ENCODE measurements around the gene SLC6A6.

SLC6A6 gene

DNA sequence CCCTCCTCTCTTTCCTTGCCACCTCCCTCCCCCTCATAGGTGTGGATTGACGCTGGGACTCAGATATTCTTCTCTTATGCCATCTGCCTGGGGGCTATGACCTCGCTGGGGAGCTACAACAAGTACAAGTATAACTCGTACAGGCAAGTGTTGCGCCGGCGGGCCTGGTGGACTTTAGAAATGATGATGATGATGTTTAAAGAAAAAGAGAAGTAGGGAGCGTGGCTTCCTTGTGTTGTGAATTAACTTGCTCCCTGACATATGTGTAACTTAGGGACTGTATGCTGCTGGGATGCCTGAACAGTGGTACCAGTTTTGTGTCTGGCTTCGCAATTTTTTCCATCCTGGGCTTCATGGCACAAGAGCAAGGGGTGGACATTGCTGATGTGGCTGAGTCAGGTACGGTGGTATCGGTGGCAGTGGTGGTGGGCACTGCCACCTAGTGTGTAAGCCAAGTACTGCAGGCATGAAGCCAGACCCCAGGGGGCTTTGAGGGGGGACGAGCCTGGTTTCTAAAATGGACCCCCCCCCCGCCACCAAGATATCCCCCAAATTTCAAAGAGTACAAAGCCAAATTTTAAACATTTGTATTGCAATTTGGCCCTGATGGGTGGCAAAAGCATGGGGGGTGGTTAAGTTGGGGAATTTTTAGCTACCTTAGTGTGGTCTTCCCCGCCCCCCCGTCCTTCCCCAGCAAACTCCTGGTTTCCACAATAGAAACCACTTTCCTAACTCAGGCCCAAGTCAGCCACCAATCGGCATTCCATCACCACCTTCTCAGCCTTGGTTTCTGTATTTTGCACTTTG is 65.6 kb downstream of the SLC6A6 start:
- no peak overlapping the region for H3K4me3 ChIP-seq (ENCODE audit: low read depth, low read length)
- TF ChIP-seq CTCF (IDR thresholded peaks at IDR 0.05; ENCODE audit: borderline replicate concordance, insufficient read depth, low read depth, low read length), result peak; percentile 86

DNA sequence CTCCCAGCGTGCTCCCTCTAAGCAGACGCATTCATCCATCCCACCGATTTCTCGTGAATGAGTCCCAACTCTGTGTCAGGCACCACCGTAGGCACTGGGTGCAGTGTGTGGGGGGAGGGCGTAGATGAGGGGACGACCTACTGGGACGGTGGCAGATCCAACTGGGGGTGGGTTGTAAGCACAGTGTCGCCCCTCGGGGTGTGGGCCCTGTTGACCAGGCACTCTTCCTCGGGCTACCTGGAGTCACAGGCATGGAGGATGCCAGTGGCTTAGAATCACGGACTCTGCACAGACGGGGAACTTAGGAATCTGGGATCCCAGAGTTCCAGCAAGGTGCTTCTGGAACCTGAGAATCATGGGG is 66.2 kb downstream of the SLC6A6 start:
- TF ChIP-seq CTCF (IDR thresholded peaks at IDR 0.05; ENCODE audit: borderline replicate concordance, insufficient read depth, low read depth, low read length), result no peak
- no peak overlapping the region for H3K4me3 ChIP-seq (ENCODE audit: low read depth, low read length)

DNA sequence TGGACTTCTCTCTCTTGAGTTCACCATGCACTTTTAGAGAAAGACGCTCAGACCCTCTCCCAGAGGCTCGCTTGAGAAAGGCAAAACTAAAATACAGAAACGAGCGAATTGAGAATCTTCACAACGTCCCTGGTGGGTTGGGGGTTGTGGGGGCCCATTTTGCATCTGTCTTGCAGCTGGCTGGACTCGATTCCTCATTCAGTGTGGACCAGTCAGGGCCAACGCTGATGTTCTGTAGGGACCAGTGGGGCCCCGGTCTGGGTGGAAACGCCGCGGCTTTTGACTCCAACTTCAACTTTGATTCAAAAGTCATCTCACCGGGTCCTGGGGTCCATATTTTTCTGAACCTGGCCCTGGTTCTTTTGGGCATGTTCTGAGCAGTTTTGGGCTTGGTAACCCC is 68.1 kb downstream of the SLC6A6 start:
- no peak for TF ChIP-seq CTCF (IDR thresholded peaks at IDR 0.05; ENCODE audit: borderline replicate concordance, insufficient read depth, low read depth, low read length)
- no peak overlapping the region for H3K4me3 ChIP-seq (ENCODE audit: low read depth, low read length)

DNA sequence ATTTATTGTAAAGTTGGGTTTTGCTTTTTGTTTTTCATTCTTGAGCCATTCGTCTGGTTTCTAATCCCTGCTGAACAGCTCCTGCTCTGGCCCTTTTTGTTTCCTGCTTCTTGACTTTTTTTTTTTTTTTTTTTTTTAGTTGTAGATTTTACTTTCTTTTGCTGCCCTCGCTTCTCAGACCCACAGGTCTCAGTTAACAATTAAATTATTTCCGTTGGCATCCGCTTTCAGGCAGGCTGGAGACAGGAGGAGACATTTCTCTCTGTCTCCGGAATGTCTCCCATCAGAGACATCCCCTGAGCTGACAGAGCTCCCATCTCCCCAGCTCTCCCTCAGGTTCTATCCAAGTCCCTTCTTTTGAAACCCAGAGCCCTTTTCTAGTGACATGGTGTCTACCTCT is 68.6 kb downstream of the SLC6A6 start:
- H3K4me3 ChIP-seq (ENCODE audit: low read depth, low read length), result no peak overlapping the region
- no peak for TF ChIP-seq CTCF (IDR thresholded peaks at IDR 0.05; ENCODE audit: borderline replicate concordance, insufficient read depth, low read depth, low read length)

DNA sequence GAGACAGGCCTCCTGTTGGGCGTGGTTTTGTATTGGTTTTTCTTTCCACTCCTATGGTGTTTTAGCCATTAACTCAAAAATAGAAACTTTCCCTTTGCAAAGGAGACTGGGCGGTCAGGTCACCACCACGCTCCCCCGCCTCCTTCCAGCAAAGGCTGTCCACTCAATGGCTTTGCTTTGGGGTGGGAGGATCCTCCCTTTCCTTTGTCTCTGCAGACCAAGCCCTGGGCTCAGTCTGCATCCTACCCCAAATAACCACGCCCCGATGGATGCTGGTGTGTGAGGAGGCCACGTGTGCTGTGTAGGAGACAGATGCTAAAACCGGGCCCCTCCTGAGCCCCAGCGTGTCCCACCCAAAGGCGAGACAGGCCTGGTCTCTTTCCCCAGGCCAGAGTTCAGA is 69.3 kb downstream of the SLC6A6 start:
- TF ChIP-seq CTCF (IDR thresholded peaks at IDR 0.05; ENCODE audit: borderline replicate concordance, insufficient read depth, low read depth, low read length), result no peak
- H3K4me3 ChIP-seq (ENCODE audit: low read depth, low read length), result no peak overlapping the region

- H3K4me3 ChIP-seq (ENCODE audit: low read depth, low read length), result no peak overlapping the region
- no peak for TF ChIP-seq CTCF (IDR thresholded peaks at IDR 0.05; ENCODE audit: borderline replicate concordance, insufficient read depth, low read depth, low read length)
Measured at GRCh38 chr3:14472471-14473351, 70.3 kb downstream of the SLC6A6 start.
